Brain pericyte (primary cell): Measurements from ENCODE around the gene SFRP5.

Source experiments
- DNase-seq: peaks from one replicate; pipeline ENCODE4 v3.0.0-alpha.2; 2012; ENCODE audit warnings: low read depth, low spot score

Gene SFRP5

GRCh38 chr10:97765201-97765600 is 6.6 kb downstream of the SFRP5 start:
- DNase-seq = no peak

GRCh38 chr10:97764519-97764931 is 7.3 kb downstream of the SFRP5 start:
- DNase-seq = no peak

GRCh38 chr10:97763947-97764346 is 7.9 kb downstream of the SFRP5 start:
- no peak for DNase-seq

DNA sequence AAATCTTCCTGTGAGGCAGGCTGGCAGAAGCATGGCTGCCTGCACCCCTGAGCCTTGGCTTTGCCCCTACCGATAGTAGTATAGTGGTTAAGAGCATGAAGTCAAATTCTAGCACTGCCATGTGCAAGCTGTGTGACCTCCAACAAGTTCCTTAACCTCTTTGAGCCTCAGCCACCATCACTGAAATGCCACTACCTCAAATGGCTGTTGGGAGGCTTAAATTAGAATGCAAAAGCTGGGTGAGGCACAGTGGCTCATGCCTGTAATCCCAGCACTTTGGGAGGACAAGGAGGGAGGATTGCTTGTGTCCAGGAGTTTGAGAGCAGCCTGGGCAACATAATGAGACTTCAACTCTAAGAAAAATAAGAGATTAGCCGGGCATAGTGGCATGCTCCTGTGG is 8.4 kb downstream of the SFRP5 start:
- no peak for DNase-seq

DNA sequence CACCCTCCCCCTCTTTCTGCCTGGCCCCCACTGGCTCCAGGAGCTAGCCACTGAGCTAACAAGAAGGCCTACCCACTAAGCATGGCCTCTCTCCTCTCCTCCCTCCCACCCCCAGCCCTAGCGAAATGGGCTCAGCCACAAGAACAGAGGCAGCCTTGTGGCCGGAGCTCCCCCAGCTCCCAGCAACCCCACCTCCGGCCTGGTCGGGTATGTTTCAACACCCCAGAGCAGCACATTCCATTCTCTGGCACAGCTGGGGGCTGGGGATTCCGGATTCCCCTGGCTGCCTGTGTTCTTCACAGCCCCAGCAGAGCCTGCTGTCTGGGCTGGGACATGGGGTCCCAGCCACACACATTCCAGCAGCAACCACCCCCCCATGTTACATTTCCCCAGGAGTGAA is 9.0 kb downstream of the SFRP5 start:
- no peak for DNase-seq

- no peak for DNase-seq
These were observed 9.7 kb downstream of the SFRP5 start for GRCh38 chr10:97762056-97762455.

- DNase-seq = no peak
These were observed 10.4 kb downstream of the SFRP5 start for GRCh38 chr10:97761331-97761865.

GRCh38 chr10:97760461-97761257 is 11.1 kb downstream of the SFRP5 start:
- no peak for DNase-seq

DNA sequence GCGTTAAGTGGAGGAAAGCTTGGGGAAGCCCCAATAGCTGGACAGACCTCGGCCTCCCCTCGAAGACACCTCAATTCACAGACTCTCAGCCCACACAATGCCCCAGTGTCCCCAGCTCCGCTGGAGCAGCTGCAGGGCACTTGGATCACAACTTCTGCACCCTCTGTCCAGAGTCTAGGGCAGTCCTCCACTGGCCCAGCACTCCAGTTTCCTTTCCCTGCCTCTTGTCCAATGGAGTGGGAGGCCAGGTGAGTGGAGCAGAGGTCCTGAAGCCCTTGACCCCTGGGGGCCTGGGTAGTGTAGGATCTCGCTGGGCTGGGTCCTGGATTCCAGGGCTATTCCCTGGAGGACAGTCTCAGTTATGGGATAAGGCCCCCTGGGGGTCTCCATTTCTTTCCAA is 11.9 kb downstream of the SFRP5 start:
- DNase-seq = no peak

- no peak for DNase-seq
These were observed 12.5 kb downstream of the SFRP5 start for GRCh38 chr10:97759158-97759887.

DNA sequence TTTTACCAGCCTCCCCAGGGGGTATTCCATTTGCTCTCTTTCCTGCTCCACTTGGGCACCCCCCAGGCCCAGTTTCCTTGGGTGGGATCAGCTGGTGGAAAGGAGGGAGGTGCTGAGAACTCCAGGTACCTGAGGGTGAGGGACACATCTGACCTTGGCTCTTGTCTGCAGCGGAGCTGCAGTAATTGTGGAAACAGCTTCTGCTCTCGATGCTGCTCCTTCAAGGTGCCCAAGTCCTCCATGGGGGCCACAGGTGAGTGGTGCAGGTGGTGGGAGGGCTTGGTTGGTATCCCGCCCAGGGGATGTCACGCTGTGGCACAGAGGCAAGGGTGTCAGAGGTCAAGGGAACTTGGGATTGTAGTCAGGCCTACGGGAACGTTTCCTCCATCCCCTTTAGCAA is 14.3 kb downstream of the SFRP5 start:
- DNase-seq = no peak

DNA sequence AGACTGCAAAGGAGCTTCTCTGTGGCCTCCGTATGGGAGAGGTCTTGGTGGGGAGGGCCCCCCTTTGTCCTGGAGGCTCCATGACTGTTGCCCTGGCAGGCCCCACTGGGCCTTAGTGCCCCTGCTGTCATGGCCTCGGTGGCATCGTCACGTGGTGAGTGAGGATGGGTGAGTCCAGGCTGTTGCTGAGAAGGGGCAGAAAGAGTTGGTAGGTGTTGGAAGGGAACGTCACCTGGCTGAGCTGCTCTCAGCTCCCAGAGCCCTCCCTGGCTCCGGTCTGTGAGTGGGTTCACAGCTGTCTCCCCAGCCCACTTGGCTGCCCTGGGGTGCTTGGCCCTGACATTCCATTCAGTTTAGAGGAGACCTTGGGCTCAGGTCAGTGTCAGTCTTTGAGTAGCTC is 16.1 kb downstream of the SFRP5 start:
- no peak for DNase-seq

DNA sequence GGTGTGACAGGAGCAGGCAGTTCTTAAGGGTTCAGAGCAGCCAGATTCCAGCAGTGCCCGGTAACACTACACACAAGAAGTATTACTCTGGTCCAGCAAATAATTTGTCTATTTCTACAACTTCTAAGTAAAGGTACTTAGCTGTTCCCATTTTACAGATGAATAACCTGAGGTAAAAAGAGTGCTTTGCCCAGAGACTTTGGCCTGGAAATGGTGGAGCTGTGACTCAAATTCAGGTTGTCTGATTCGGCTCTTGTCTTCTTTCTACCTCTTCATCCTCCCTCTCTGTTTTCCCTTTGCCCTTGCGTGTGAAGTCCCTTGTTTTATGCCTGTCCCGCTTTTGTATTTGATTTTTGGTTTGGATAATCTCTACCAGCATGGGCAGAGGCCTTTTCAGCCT is 17.1 kb downstream of the SFRP5 start:
- DNase-seq = no peak

DNA sequence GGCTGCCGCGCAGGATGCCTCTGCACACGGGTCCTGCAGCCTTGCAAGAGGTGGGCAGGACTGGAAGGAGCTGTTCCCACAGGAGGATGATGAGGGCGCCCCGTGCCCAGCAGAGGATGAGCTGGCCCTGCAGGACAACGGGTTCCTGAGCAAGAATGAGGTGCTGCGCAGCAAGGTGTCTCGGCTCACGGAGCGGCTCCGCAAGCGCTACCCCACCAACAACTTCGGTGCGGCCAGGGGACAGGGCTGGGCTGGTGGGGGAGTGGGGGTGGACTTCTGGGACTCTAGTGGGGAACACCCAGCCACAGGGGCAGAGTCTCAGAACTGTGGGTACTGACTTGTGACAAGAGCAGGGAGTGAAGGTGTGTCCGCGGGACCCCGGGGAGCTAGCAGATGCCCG is 18.8 kb downstream of the SFRP5 start:
- no peak for DNase-seq

DNA sequence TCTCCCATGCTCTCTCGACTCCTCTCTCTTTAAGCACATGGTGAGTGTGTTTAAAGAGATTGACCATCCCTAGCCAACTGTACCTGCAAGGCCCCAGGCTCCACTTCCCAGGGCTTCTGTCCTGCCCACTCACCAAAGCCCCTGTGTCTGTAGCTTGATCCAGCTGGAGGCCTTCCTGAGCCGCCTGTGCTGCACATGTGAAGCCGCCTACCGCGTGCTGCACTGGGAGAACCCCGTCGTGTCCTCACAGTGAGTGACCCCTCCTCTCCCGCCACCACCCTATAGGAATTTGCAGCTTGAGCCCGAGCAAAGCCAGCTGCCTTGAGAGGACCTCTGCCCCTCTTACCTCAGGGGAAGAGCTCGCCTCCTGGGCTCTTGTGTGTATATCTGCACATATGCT is 23.7 kb downstream of the SFRP5 start:
- no peak for DNase-seq

DNA sequence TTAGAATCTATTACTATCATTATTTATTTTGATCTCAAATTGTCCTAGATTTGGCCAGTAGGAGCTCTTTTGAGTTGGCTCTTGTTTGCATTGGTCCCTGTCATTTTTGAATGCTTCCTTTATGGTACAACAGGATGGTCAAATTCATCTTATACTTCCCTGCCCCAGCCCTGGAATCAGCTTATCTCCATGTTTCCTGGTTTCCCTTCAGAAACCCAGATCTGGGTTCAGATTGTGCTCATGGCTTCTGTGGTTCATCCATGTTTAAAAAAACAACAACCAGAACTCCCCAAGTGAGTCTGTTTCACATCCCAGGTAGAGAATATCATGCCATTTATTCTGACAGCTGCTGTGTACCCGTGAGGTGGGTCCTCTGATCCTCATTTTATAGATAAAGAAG is 24.2 kb downstream of the SFRP5 start:
- DNase-seq = no peak

DNA sequence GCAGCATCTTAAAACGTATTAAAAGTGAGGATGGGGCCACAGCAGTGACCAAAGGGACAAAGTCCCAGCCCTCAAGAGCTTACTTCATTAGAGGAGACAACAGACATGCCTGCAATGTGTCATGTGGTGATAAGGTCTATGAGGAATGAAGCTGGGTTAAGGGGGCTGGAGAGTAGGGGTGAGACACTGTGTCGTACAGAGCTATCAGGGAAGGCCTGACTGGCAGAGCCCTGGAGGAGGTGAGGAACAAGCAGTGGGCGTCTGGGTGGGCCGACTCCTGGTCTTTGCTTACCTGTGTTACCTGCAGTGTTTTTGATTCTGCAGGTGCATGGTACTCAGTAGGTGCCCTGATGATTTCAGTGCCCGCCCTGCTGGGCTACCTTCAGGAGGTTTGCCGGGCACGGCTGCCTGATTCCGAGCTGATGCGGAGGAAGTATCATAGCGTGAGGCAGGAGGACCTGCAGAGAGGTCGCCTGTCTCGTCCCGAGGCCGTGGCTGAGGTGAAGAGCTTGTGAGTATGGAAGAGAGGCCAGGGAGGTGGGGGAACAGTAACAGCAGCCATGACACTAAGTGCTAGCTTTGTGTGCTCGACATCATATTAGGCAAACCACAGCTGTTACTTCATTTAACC is 27.3 kb downstream of the SFRP5 start:
- DNase-seq = no peak

GRCh38 chr10:97743169-97743943 is 28.4 kb downstream of the SFRP5 start:
- DNase-seq = no peak

DNA sequence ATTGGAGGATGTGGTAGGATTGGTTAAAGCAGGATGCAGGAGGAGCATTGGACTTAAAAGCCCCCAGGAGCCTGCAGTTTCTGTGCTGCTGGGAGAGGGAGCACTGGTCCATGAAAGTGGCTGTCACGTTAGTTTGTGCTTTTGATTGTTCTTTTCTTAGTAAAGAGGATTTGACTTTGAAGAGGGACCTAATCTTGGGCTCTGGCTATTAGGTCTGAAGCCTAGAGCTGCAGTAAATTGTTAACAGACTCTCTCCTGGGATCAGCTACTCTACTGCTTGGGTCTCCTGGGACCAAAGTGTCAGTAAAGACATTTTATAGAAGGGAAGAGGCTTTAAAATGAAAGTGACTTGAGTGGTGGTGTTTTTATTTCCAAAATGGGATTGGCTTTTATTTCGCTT is 31.2 kb downstream of the SFRP5 start:
- DNase-seq = no peak

DNA sequence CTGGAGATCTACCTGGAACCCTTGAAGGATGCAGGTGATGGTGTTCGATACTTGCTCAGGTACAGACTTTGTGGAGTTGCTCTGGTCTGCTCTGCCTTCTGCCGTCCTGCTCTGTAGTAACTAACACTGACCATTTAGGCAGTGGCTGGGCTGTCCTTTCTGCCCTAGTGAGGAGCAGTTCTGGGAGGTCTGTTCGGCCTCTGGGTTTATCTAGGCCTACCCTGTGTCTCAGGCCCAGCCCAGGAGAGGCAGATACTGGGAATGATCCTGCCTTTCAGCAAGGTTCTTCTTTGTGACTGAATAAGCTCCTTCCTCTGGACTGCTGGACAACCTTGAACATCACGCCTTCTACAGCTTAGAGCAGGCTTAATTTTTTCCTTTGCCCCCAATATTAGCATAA is 33.2 kb downstream of the SFRP5 start:
- DNase-seq = no peak

- no peak for DNase-seq
These were observed 34.0 kb downstream of the SFRP5 start for GRCh38 chr10:97737770-97738265.
